ENCODE data around the gene GTSF1L.

DNA sequence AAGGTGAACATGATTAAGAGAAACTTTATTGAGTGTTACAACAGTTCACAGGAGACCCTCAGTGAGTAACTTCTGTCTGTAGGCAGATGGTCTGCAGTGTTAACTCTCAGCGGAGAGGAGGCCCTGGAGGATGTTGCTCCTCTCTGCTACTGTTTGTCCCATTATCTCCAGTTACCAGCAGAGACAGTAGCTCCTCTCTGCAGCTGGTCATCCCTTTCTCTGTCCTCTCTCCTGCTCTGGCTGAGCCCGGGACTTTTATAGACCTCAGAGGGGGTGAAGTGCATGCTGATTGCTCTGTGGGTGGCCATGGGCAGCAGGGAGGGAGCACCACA lies 5.7 kb downstream of the GTSF1L start:
- no peak for TF ChIP-seq POLR2AphosphoS5 (IDR thresholded peaks at IDR 0.05; ENCODE audit: low read depth, low read length)
- no peak for TF ChIP-seq POLR2A (IDR thresholded peaks at IDR 0.05; ENCODE audit: low read depth, low read length)
- TF ChIP-seq SPI1 (IDR thresholded peaks at IDR 0.05; ENCODE audit: low read depth, low read length), result no peak

All from GM12891 (cell line).